HG03095 (cell line): ENCODE results near the gene DLL4.

ENCODE experiments used
- ATAC-seq: cut with Tn5 transposase; IDR thresholded peaks from one replicate; pipeline ENCODE4 v1.9.1; 2021; ENCODE audit warnings: moderate library complexity; ENCODE audit not compliant: unreplicated experiment

DLL4 gene

DNA sequence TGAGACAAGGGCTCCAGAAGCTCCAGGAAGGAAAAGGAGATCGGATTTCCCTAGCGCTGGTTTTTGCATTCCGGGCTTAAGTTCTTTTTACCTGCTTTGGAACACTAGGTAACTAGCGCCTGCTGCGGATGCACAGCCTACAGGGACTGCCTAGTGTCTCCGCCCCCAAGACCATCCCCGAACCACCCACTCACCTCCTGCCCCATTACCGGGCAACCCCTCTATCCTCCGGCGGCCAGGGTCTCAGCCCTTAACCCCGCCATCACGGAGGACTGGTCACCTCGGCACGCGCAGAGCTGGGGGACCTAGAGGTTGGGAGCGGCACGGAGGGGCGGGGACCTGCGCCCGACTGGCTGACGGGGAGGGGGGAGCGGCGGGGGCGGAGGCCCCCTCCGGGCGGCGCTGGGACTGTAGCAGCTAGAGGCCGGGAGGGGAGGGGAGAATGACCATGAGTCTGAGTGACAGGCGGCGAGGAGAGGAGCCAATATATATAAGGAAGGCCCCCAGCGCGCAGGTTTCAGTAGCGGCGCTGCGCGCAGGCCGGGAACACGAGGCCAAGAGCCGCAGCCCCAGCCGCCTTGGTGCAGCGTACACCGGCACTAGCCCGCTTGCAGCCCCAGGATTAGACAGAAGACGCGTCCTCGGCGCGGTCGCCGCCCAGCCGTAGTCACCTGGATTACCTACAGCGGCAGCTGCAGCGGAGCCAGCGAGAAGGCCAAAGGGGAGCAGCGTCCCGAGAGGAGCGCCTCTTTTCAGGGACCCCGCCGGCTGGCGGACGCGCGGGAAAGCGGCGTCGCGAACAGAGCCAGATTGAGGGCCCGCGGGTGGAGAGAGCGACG lies at the start of gene DLL4:
DLL4 (plus strand) TSS at position 520 of the 839 bp plus-strand sequence. CDS start 329 bp downstream, outside the sequence.
- ATAC-seq = no peak

DNA sequence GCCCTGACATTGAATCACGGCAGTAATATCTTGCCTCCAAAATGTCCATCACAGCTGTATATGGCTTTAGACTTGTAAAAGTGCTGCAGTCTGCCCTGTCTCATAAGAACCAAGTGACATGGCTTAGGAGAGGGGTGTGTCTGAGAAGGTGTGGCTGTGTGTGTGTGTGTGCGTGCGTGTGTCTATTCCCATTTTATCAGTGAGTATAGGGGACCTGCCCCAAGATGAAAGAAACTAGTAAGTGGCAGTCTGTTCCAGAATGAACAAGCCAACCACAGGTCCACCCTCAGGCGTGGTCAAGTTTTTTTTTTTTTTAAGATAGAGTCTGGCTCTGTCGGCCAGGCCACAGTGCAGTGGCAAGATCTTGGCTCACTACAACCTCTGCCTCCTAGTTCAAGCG lies 49.5 kb upstream of the DLL4 start:
- no peak for ATAC-seq

DNA sequence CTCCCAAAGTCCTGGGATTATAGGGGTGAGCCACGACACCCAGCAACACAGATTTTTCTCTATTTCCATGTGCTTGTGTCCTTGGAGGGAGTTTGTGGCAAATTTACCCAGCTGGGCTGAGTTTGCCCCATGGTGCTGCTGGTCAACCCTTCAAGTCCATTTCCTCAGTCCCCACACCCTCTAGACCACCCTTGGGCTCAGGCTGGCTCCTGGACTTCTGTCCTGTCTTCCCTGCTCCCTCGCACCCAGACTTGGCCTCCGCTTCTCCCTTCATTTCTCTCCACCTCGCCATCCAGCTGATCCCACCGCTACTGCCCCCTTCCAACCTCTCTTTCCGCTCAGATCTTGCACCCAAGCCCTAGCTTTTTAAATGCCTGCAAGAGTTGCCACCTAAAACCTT lies 47.8 kb upstream of the DLL4 start:
- ATAC-seq = no peak

DNA sequence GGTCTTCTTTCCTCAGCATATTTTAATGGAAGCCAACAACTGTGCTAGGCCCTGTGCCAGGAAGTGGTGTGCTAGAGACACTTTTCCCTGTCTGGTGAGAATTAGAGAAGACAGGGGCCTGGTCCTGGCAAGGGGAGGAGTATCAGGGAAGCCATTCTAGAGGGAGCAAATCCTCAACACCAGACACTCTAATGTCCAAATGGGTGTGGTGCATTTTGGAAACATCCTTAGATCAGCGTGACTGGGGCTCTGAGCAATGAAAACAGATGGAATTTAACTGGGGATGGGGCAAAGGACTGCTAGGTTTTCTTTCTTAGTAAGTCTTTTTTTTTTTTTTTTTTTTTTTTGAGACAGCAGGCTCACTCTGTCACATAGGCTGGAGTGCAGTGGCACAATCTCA lies 42.6 kb upstream of the DLL4 start:
- no peak for ATAC-seq

DNA sequence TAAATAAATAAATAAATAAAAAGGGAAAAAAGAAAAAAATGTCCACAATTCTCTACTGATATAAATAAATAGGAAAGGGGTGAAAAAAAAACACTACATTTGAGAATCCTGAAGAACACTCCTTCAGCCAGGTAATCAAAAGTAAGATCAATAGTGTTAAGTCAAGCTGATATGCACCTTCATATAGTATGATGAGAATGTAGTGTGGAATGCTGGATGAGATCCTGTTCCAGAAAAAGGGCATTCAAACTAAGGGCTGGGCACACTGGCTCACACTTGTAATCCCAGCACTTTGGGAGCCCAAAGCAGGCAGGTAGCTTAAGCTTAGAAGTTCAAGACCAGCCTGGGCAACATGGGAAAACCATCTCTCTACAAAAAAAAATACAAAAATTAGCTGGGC lies 40.0 kb upstream of the DLL4 start:
- ATAC-seq = no peak

DNA sequence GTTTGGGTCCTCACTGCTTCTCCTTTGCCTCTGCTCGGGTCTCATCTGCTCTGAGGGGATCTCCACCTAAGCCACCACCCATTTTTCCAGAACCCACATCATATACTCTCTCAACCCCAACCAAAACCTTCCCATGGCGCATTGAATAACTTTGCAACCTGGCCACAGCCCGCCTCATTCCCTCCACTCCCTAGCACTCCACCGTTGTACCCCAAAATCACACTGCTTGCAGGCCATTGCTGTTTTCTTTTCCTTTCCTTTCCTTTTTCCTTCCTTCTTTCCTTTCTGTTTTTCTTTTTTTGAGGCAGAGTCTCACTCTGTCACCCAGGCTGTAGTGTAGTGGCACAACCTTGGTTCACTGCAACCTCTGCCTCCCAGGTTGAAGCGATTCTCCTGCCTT lies 38.0 kb upstream of the DLL4 start:
- ATAC-seq = no peak

DNA sequence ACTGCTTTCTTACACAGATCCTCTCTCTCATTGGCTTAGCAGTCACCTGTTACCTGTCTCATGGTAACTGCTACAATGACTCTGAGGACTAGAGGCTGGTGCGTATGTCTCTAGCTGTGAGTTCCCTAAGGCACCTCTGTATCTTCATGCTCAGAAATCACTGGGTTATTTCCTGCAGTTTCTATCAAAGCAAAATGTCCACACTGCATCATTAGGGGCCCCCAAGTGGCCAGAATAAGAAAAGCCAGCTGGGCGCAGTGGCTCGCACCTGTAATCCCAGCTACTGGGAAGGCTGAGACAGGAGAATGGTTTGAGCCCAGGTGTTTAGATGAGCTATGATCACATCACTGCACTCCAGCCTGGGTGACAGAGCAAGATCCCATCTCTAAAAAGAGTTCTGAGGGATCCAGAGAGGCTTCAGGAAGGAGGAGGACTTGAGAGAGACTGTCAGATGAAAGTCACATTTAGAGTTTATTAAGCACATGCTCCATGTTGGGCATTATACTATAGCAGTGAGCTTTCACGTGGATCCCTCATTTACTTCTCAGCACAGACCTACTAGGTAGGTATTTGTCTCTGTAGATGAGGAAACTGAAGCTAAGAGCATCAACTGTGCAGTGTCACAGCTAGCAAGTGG lies 37.2 kb upstream of the DLL4 start:
- no peak for ATAC-seq

DNA sequence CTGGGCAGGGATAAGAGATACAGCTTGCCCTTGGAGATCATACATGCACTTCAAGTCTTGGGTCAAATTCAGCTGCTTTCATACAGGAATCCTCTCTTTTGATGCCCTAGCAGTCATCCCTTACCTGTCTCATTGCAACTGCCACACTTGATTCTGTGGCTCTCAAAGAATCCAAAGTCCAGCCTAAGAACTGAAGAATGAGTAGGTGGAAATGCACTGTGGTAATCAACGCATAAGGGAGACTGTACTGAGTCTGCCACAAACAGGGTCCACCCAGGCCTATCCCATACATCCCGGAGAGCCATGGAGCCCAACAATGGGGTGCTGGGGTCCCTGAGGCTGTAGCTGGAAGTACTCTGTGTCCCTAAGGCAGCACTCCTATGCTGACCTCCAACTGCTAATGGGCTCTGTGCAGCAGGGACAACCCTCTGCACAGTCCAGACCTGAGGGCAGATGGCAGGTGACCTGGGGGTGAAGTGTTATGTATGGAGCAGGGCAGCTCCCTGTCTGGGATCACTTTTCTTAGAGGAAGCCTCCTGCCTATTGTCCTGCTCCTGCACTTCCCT lies 36.6 kb upstream of the DLL4 start:
- no peak for ATAC-seq

DNA sequence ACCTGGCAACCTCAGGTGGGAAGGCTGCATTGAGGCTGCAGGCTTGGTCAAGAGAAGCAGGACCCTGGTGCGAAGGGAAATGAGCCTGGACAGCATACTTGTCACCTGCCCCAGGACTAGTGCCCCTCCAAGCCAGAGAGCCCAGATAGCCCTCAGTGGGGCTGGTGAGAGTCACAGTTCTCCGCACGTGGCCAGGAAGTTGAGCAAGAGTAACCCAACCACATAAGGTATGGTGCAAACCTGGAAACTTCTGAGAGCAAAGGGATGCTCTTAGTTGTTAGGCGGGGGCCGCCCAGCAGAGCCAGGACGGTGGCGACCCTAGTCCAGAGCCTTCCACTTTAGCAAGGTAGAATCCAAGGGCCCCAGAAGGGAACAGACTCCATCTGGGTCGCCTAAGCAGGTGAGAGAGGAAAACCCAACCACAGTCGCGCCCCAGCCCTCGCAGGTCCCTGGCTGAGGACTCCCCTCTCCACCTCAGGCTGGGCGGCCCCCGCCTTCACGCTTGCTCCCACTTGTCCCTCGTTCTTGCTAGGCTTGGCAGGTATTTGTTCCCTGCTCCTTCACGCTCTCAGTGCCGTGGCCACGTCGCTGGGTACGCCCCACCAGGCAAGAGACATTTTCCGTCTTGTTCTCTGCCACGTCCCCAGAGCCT lies 36.0 kb upstream of the DLL4 start:
- ATAC-seq = no peak

DNA sequence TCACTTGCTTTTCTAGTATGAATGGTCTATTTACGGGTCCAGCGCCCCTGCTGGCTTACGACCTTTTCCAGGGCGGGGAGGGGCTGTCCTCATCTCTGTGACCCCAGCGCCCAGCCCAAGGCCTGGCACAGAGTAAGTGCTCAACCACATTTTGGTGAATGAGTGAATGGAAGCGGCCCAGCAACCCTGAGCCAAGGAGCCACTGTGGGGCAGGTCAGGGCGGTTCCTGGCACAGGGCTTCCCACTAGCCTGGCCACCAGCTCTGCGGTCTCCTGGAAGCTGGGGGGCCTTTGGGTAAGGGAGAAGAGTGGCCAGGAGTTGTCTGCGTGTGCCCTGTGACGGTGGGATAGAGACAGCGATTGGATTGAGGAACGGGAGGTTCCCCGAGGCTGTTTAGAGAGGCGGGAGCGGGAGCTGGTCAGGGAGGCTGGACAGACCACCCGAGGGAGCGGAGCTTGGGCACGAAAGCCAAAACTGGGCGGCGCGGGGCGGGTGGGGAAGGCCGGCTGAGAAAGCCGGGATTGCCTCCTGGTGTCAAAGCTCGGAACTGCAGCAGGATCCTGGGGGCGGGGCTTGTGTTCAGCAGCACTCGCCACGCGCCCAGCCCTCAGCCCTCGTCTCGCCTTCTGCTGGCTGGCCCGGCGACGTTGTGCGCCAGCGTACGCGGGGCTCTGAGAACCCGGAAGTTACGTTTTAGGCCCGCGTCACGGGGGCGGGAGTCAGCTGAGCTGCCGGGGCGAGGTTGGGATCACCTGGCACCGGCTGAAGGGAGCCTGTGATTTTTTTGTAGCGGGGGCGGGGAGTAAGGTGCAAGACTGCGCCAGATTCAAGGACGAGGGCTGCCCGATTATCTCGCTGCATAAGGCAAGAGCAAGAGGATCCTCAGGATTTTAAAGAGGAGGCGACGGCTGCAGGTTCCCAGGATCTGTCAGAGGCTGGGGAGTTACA lies 35.1 kb upstream of the DLL4 start, which contains the start of gene VPS18:
VPS18 (plus strand) TSS at position 718 of the 948 bp plus-strand sequence. CDS start 319 bp downstream, outside the sequence.
- ATAC-seq = peak; percentile 80

DNA sequence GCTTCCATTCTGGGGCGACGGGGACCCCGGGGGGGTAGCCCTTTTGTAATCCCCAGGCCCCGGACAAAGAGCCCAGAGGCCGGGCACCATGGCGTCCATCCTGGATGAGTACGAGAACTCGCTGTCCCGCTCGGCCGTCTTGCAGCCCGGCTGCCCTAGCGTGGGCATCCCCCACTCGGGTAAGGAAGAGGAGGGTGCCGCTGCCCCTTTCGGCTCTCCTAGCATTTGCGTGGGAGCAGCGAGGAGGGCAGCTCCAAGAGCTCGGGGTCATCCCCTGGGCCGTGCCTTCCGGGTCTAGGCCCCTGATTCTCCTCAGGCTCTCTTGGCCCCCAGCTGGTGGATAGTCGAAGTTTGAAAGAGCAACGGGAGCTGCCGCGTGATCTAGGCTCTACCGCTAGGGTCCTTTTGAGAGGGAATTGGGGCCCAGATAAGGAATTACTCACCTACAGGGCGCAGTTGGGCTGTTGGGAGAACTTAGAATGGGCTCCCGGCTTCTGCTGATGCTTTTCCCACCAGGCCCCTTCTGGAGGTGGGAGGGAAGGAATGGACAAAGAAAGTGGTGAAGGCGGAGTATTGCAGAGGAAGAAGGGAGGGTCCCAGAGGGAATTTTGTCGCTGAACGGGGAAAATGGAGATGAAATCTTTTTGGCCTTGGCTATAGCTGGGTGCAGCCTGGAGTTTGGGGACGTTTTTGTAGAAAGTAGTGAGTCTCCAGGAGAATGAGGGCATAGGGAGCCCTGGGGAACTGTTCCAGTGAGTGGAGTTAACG lies 34.3 kb upstream of the DLL4 start:
- ATAC-seq = no peak

DNA sequence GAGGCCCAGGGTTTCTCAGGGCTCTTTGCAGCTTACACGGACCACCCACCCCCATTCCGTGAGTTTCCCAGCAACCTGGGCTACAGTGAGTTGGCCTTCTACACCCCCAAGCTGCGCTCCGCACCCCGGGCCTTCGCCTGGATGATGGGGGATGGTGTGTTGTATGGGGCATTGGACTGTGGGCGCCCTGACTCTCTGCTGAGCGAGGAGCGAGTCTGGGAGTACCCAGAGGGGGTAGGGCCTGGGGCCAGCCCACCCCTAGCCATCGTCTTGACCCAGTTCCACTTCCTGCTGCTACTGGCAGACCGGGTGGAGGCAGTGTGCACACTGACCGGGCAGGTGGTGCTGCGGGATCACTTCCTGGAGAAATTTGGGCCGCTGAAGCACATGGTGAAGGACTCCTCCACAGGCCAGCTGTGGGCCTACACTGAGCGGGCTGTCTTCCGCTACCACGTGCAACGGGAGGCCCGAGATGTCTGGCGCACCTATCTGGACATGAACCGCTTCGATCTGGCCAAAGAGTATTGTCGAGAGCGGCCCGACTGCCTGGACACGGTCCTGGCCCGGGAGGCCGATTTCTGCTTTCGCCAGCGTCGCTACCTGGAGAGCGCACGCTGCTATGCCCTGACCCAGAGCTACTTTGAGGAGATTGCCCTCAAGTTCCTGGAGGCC lies 29.5 kb upstream of the DLL4 start:
- ATAC-seq = no peak

DNA sequence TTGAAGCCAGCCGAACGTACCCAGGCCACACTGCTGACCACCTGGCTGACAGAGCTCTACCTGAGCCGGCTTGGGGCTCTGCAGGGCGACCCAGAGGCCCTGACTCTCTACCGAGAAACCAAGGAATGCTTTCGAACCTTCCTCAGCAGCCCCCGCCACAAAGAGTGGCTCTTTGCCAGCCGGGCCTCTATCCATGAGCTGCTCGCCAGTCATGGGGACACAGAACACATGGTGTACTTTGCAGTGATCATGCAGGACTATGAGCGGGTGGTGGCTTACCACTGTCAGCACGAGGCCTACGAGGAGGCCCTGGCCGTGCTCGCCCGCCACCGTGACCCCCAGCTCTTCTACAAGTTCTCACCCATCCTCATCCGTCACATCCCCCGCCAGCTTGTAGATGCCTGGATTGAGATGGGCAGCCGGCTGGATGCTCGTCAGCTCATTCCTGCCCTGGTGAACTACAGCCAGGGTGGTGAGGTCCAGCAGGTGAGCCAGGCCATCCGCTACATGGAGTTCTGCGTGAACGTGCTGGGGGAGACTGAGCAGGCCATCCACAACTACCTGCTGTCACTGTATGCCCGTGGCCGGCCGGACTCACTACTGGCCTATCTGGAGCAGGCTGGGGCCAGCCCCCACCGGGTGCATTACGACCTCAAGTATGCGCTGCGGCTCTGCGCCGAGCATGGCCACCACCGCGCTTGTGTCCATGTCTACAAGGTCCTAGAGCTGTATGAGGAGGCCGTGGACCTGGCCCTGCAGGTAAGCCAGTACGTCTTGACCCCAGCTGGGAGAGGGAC lies 28.7 kb upstream of the DLL4 start:
- ATAC-seq = no peak

DNA sequence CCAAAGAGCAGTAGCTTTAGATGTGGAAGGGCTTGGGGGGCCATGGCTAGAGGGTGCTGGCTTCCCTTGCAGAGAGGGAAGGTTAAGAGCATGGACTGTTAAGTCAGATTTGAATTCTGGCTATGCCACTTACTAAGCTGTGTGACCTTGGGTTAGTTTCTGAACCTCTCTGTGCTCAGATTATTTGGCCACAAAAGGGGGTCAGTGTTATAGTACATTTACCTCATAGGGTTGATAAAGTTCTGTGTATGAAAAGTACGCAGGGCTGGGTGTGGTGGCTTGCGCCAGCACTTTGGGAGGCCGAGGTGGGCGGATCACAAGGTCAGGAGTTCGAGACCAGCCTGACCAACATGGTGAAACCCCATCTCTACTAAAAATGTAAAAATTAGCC lies 28.1 kb upstream of the DLL4 start:
- no peak for ATAC-seq

DNA sequence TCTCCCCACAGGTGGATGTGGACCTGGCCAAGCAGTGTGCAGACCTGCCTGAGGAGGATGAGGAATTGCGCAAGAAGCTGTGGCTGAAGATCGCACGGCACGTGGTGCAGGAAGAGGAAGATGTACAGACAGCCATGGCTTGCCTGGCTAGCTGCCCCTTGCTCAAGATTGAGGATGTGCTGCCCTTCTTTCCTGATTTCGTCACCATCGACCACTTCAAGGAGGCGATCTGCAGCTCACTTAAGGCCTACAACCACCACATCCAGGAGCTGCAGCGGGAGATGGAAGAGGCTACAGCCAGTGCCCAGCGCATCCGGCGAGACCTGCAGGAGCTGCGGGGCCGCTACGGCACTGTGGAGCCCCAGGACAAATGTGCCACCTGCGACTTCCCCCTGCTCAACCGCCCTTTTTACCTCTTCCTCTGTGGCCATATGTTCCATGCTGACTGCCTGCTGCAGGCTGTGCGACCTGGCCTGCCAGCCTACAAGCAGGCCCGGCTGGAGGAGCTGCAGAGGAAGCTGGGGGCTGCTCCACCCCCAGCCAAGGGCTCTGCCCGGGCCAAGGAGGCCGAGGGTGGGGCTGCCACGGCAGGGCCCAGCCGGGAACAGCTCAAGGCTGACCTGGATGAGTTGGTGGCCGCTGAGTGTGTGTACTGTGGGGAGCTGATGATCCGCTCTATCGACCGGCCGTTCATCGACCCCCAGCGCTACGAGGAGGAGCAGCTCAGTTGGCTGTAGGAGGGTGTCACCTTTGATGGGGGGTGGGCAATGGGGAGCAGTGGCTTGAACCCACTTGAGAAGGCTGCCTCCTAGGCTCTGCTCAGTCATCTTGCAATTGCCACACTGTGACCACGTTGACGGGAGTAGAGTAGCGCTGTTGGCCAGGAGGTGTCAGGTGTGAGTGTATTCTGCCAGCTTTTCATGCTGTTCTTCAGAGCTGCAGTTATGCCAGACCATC lies 26.3 kb upstream of the DLL4 start:
- ATAC-seq = no peak

DNA sequence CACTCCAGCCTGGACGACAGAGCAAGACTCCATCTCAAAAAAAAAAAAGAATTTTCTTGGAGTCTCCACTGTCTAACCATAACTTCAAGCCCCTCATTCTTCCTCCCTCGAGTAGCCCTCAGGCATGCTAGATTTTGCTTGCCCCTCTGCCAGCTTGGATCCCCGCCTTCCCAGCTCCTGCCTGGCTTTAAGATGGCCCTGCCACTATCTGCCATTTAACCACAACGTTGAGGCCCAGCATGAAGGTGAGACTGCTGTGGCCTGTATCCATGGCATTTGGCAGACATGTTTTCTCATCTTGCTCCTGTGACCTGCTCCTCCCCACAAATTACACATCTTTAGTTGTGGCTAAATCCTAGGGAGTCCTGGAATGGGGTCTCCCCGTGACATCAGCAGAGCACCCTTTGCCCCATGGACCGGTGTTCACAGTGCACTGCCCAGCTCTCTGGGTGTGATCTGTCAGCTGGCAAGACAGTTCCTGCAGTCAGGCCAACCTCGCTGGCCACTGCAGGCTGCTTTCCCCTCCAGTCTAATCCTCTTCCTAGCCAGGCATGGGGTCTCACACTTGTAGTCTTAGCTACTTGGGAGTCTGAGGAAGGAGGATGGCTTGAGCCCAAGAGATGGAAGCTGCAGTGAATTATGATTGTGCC lies 24.5 kb upstream of the DLL4 start:
- no peak for ATAC-seq
